Liver (tissue), 9 donors: ENCODE data around the gene ADGRV1. TPM values are rescaled to one million over a fixed set of nuclear protein-coding genes. Genes with fewer than 3 reads are reported as not detected.

Experiments used
- DNase-seq: peaks from one replicate; pipeline ENCODE4 v3.0.0-alpha.2; 2017; ENCODE audit warnings: low spot score
- H3K27ac ChIP-seq, 2 donors: one replicate each; pipeline ENCODE4 v1.7.0; 2013; ENCODE audit warnings: inconsistent platforms in 2 of 2, low read length in 2 of 2, control low read depth in 1 of 2, low read depth in 1 of 2, mild to moderate bottlenecking in 1 of 2
- H3K27me3 ChIP-seq, 4 donors: one replicate each; pipeline versions ENCODE4 v1.6.1 to v1.7.0; 2013; ENCODE audit warnings: low read length in 3 of 4, inconsistent platforms in 1 of 4, mild to moderate bottlenecking in 1 of 4, moderate library complexity in 1 of 4; ENCODE audit not compliant: control insufficient read depth in 4 of 4, insufficient read depth in 4 of 4
- H3K36me3 ChIP-seq, 4 donors: one replicate each; pipeline versions ENCODE4 v1.6.1 to v1.7.0; 2013; ENCODE audit warnings: low read length in 3 of 4, mild to moderate bottlenecking in 3 of 4, low read depth in 1 of 4, moderate library complexity in 1 of 4; ENCODE audit not compliant: control insufficient read depth in 4 of 4, insufficient read depth in 3 of 4
- H3K4me1 ChIP-seq, 4 donors: one replicate each; pipeline versions ENCODE4 v1.6.1 to v1.7.0; 2013; ENCODE audit warnings: low read length in 3 of 4, mild to moderate bottlenecking in 3 of 4, moderate library complexity in 1 of 4; ENCODE audit not compliant: control insufficient read depth in 4 of 4, insufficient read depth in 4 of 4
- H3K4me3 ChIP-seq, 3 donors: one replicate each; pipeline versions ENCODE4 v1.6.1 to v1.7.0; 2013; ENCODE audit warnings: low read length in 3 of 3, control low read depth in 1 of 3, low read depth in 1 of 3, mild to moderate bottlenecking in 1 of 3
- H3K9ac ChIP-seq, 2 donors: one replicate each; pipeline ENCODE4 v1.7.0; 2013; ENCODE audit warnings: low read length in 2 of 2, mild to moderate bottlenecking in 2 of 2, moderate library complexity in 2 of 2, control low read depth in 1 of 2, low read depth in 1 of 2
- H3K9me3 ChIP-seq, 4 donors: one replicate each; pipeline versions ENCODE4 v1.6.1 to v1.7.0; 2013; ENCODE audit warnings: low read length in 3 of 4; ENCODE audit not compliant: control insufficient read depth in 4 of 4
- FOXA2 ChIP-seq: IDR thresholded peaks from 2 replicates; pipeline ENCODE4 v1.6.1; 2016; ENCODE audit warnings: antibody characterized with exemption
- GABPA ChIP-seq, 2 donors: IDR thresholded peaks in 1 of 2; conservative IDR thresholded peaks in 1 of 2; 2 replicates each; pipeline ENCODE4 v1.6.1; 2016; ENCODE audit warnings: antibody characterized with exemption in 2 of 2, mild to moderate bottlenecking in 1 of 2, moderate library complexity in 1 of 2
- HNF4A ChIP-seq, 2 donors: conservative IDR thresholded peaks; 2 replicates each; pipeline ENCODE4 v1.6.1; 2016; ENCODE audit warnings: antibody characterized with exemption in 2 of 2, mild to moderate bottlenecking in 2 of 2
- HNF4G ChIP-seq: IDR thresholded peaks from 2 replicates; pipeline ENCODE4 v1.6.1; 2016; ENCODE audit warnings: antibody characterized with exemption
- JUND ChIP-seq, 2 donors: IDR thresholded peaks; 2 replicates each; pipeline ENCODE4 v1.6.1; 2016; ENCODE audit warnings: antibody characterized with exemption in 2 of 2
- MAX ChIP-seq: IDR thresholded peaks from 2 replicates; pipeline ENCODE4 v1.6.1; 2016; ENCODE audit warnings: antibody characterized with exemption
- NR2F2 ChIP-seq: IDR thresholded peaks from 2 replicates; pipeline ENCODE4 v1.6.1; 2016; ENCODE audit warnings: antibody characterized with exemption
- RAD21 ChIP-seq, 2 donors: IDR thresholded peaks; 2 replicates each; pipeline ENCODE4 v1.6.1; 2016; ENCODE audit warnings: antibody characterized with exemption in 2 of 2, mild to moderate bottlenecking in 2 of 2
- RXRA ChIP-seq, 2 donors: IDR thresholded peaks; 2 replicates each; pipeline ENCODE4 v1.6.1; 2017 to 2018; ENCODE audit warnings: antibody characterized with exemption in 2 of 2, mild to moderate bottlenecking in 1 of 2
- YY1 ChIP-seq: IDR thresholded peaks from 2 replicates; pipeline ENCODE4 v1.6.1; 2016; ENCODE audit warnings: antibody characterized with exemption, mild to moderate bottlenecking
- ZBTB33 ChIP-seq: IDR thresholded peaks from 2 replicates; pipeline ENCODE4 v1.6.1; 2016; ENCODE audit warnings: antibody characterized with exemption
- WGBS: extraction: QIAGEN DNeasy Blood & Tissue Kit; methylation state at CpG from one replicate; pipeline ENCODE4 v1.1.7; 2013; 5-methylcytosine and 5-hydroxymethylcytosine counted together
- polyA plus RNA-seq, 2 donors: library from polyadenylated mRNA; stranded (reverse) in 1 of 2; unstranded in 1 of 2; fragments of 200-250 nt in 1 of 2; fragments of >200 nt in 1 of 2; fragmentation: Nextera tagmentation in 1 of 2; extraction: Ambion mirVana in 1 of 2; gene quantifications; one replicate each; pipeline versions ENCODE4 v1.2.1 to v1.2.3, GENCODE V29; 2013 to 2015
- total RNA-seq, 2 donors: library from RNA; depleted of rRNA; stranded (reverse); fragments of >200 nt; gene quantifications; one replicate each; pipeline ENCODE4 v1.2.3, GENCODE V29; 2014
- TF ChIP-seq, protein P1 (sequence below): IDR thresholded peaks from 2 replicates; pipeline ENCODE4 v1.6.1; 2016; ENCODE audit warnings: antibody characterized with exemption
- donor health status: healthy.
- donor health status: healthy.
- donor health status: healthy.
- donor health status: healthy.
- donor health status: healthy.

Gene ADGRV1
- total and polyA plus RNA-seq, 4 donors: 5.1 to 15.5 (median 9.6) TPM

DNA sequence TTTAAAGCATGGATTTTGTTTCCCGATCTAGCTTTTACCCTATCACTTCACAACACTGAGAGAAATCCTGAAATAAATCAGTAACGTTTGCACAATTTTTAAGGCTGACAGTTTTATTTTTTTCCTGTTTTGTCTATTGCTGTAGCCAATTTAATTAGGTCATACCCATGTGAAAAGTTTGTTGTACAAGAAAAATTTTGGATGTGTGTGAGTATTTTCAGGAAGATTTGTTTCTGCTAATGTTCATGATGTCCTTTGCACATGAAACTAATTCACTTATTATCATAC lies 586.7 kb downstream of the ADGRV1 start:
- no peaks in the 10 kb centered on the region for H3K27me3 ChIP-seq
- WGBS: 10% methylated on average over 2 of the region's 2 CpGs
- H3K4me1 ChIP-seq: peaks cover 0 to 19% (median 6%) of the 10 kb centered on the region in 4 donors
- TF ChIP-seq GABPA (IDR thresholded peaks at IDR 0.05 in 1 of 2, conservative IDR thresholded peaks at IDR 0.05 in 1 of 2) (no peak), MAX (no peak), JUND (IDR thresholded peaks at IDR 0.05) (no peak), NR2F2 (no peak), YY1 (no peak)
- peak overlapping the region; percentile 30 to 36 for H3K9ac ChIP-seq
- no peak for DNase-seq
- no peaks in the 10 kb centered on the region for H3K36me3 ChIP-seq
- peak overlapping the region in 1 of 3 donors; percentile 13 for H3K4me3 ChIP-seq
- no peaks in the 10 kb centered on the region for H3K9me3 ChIP-seq
- peak overlapping the region; percentile 56 to 70 for H3K27ac ChIP-seq

GRCh38 chr5:91146230-91146629 lies 587.6 kb downstream of the ADGRV1 start:
- H3K4me3 ChIP-seq: no peak overlapping the region
- 25% methylated on average over 4 of the region's 4 CpGs for WGBS
- H3K27ac ChIP-seq: peak overlapping the region in 1 of 2 donors; percentile 70
- DNase-seq: no peak
- peaks cover 0 to 19% (median 6%) of the 10 kb centered on the region in 4 donors for H3K4me1 ChIP-seq
- no peaks in the 10 kb centered on the region for H3K9me3 ChIP-seq
- H3K27me3 ChIP-seq: no peaks in the 10 kb centered on the region
- H3K9ac ChIP-seq: no peak overlapping the region
- TF ChIP-seq MAX (peak; percentile 31), FOXA2 (no peak), RXRA (IDR thresholded peaks at IDR 0.05) (peak in 1 of 2 donors; percentile 22), RAD21 (IDR thresholded peaks at IDR 0.05) (no peak)
- H3K36me3 ChIP-seq: no peaks in the 10 kb centered on the region

DNA sequence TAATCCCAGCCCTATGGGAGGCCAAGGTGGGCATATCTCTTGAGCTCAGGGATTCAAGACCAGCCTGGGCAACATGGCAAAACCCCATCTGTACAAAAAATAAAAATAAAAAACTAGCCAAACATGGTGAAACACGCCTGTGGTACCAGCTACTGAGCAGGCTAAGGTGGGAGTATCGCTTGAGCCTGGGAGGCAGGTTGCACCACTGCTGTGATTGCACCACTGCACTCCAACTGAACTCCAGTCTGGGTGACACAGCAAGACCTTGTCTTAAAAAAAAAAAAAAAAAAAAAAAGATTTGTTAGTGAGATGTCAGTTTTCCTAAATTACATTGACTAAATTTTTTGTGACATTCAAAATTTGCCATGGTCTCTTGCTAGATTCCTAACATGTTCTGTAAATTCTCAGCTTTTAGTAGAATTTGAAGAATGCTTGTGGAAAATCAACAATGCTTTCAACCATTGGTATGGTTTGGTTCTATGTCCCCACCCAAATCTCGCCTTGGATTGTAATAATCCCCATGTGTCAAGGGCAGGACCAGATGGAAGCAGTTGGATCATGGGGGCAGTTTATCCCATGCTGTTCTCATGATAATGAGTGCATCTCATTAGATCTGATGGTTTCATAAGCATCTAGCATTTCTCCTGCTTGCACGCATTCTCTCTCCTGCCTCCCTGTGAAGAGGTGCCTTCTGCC lies 588.5 kb downstream of the ADGRV1 start:
- Histone ChIP-seq H3K27me3 (no peaks in the 10 kb centered on the region), H3K9ac (no peak overlapping the region), H3K27ac (no peak overlapping the region), H3K36me3 (no peaks in the 10 kb centered on the region), H3K9me3 (no peaks in the 10 kb centered on the region), H3K4me1 (peaks cover 0 to 19% (median 6%) of the 10 kb centered on the region in 4 donors), H3K4me3 (no peak overlapping the region)
- DNase-seq: no peak
- TF ChIP-seq, protein P1, sequence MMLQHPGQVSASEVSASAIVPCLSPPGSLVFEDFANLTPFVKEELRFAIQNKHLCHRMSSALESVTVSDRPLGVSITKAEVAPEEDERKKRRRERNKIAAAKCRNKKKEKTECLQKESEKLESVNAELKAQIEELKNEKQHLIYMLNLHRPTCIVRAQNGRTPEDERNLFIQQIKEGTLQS: no peak
- TF ChIP-seq MAX: no peak
- TF ChIP-seq HNF4A (conservative IDR thresholded peaks at IDR 0.05): peak in 1 of 2 donors; percentile 23
- TF ChIP-seq RXRA (IDR thresholded peaks at IDR 0.05): peak; percentile 35 to 45
- 84% methylated on average over 4 of the region's 4 CpGs for WGBS

DNA sequence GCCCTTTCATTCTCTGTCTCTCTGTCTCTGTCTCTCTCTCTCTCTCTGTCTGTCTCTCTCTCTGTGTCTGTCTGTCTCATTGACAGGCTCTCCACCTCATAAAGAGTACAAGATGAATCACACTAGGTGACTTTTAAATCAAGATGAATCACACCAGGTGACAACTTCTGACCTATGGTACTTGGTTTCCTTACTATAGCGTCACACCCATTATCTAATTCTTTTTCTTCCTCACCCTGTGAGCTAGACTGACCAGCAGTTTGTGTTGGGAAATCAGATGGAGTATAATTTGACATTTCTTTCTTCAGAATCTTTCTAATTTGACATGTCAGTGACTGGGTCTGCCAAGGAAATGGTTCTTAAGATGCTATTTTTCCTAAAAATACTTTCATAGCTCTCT lies 591.6 kb downstream of the ADGRV1 start:
- DNase-seq: no peak
- 82% methylated on average over 1 of the region's 1 CpG for WGBS
- Histone ChIP-seq H3K27ac (no peak overlapping the region), H3K4me1 (peaks cover 0 to 12% (median 5%) of the 10 kb centered on the region in 4 donors), H3K4me3 (no peak overlapping the region), H3K36me3 (no peaks in the 10 kb centered on the region), H3K9ac (no peak overlapping the region), H3K27me3 (no peaks in the 10 kb centered on the region), H3K9me3 (no peaks in the 10 kb centered on the region)
- TF ChIP-seq HNF4A (conservative IDR thresholded peaks at IDR 0.05) (no peak), HNF4G (no peak), ZBTB33 (no peak)
